ENCODE measurements around the gene MIEF1. TPM values are rescaled to one million over a fixed set of nuclear protein-coding genes. Genes with fewer than 3 reads are reported as not detected.

Gene MIEF1
- 10 to 100 TPM; 11.4 to 25.4 (median 12.9) TPM for total RNA-seq

GRCh38 chr22:39502109-39502788 lies at the start of gene MIEF1:
MIEF1 (plus strand) TSS chr22:39502290; CDS start chr22:39511295, 9,005 bp downstream.
- intact Hi-C loops (cut with DNase I; ENCODE audit: low total_unique reads) = loop anchor here (1.0 to 10.0 kb wide), 5 partner anchors 18 to 1353 kb away; partner anchors contain the start of genes ATF4, RPS19BP1, ST13 and TAB1
- no peaks in the 10 kb centered on the region for H3K27me3 ChIP-seq
- H3K4me1 ChIP-seq = peaks cover 29 to 35% of the 10 kb centered on the region in 2 donors
- H3K27ac ChIP-seq = peak within 1 kb of the TSS; percentile 85 to 95 (median 90)
- no peaks in the 10 kb centered on the region for H3K9me3 ChIP-seq
- ATAC-seq (peak; percentile 95 to 97), DNase-seq (peak; percentile 97 to 98)
- H3K4me3 ChIP-seq = peak within 1 kb of the TSS; percentile 89 to 94 (median 90)
- in situ Hi-C loops (cut with MboI; ENCODE audit: low sequenced_read_pairs in 4 of 4) = loop anchor here in 2 of 4 donors (10.0 to 25.0 kb wide), 3 partner anchors 97 to 340 kb away; partner anchors contain the start of genes CBX7 (in 2 of the 2) and RPL3 (in 1 of the 2)
- peak; percentile 47 to 76 for TF ChIP-seq POLR2A (IDR thresholded peaks at IDR 0.05)
- TF ChIP-seq CTCF (IDR thresholded peaks at IDR 0.05 in 4 of 5, conservative IDR thresholded peaks at IDR 0.05 in 1 of 5) = no peak
- peaks cover 0 to 33% of the 10 kb centered on the region in 2 donors for H3K36me3 ChIP-seq

DNA sequence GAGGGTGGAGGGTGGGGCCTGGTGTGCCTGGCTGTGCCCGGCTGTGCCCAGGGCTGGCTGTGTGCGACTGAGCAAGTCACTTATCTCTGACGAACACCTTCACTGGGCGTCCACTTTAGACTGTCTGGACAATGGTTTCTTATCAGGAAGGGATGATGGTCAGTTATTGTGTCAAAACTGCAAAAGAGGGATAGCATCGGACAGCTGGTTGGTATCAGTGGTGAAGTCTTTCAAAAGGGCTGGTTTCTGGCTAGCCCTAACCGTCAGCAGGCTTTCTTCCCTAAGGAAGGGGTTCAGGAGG lies 49.4 kb upstream of the MIEF1 start:
- DNase-seq (no peak), ATAC-seq (no peak)
- TF ChIP-seq POLR2A (IDR thresholded peaks at IDR 0.05) (no peak), CTCF (IDR thresholded peaks at IDR 0.05 in 4 of 5, conservative IDR thresholded peaks at IDR 0.05 in 1 of 5) (no peak)
- Histone ChIP-seq H3K27ac (no peak overlapping the region), H3K9me3 (no peaks in the 10 kb centered on the region), H3K27me3 (peaks cover under 1 to 8% (median 6%) of the 10 kb centered on the region in 3 donors), H3K4me3 (no peak overlapping the region), H3K4me1 (no peaks in the 10 kb centered on the region), H3K36me3 (no peaks in the 10 kb centered on the region)
- in situ Hi-C loops (cut with MboI; ENCODE audit: low sequenced_read_pairs in 4 of 4) (no loop called here), intact Hi-C loops (cut with DNase I; ENCODE audit: low total_unique reads) (no loop called here)

GRCh38 chr22:39453765-39454378 lies 48.2 kb upstream of the MIEF1 start:
- in situ Hi-C loops (cut with MboI; ENCODE audit: low sequenced_read_pairs in 4 of 4) (no loop called here), intact Hi-C loops (cut with DNase I; ENCODE audit: low total_unique reads) (no loop called here)
- no peak overlapping the region for H3K4me3 ChIP-seq
- H3K27me3 ChIP-seq = peaks cover 6 to 18% (median 10%) of the 10 kb centered on the region in 3 donors
- H3K36me3 ChIP-seq = no peaks in the 10 kb centered on the region
- H3K27ac ChIP-seq = no peak overlapping the region
- no peak for TF ChIP-seq CTCF (IDR thresholded peaks at IDR 0.05 in 4 of 5, conservative IDR thresholded peaks at IDR 0.05 in 1 of 5)
- no peak for TF ChIP-seq POLR2A (IDR thresholded peaks at IDR 0.05)
- ATAC-seq (peak in 1 of 2 donors; percentile 65), DNase-seq (no peak)
- H3K9me3 ChIP-seq = no peaks in the 10 kb centered on the region
- no peaks in the 10 kb centered on the region for H3K4me1 ChIP-seq

GRCh38 chr22:39454385-39454871 lies 47.7 kb upstream of the MIEF1 start:
- DNase-seq (no peak), ATAC-seq (no peak)
- Histone ChIP-seq H3K27me3 (peaks cover 6 to 18% (median 10%) of the 10 kb centered on the region in 3 donors), H3K4me3 (no peak overlapping the region), H3K27ac (no peak overlapping the region), H3K4me1 (no peaks in the 10 kb centered on the region), H3K36me3 (no peaks in the 10 kb centered on the region), H3K9me3 (no peaks in the 10 kb centered on the region)
- TF ChIP-seq CTCF (IDR thresholded peaks at IDR 0.05 in 4 of 5, conservative IDR thresholded peaks at IDR 0.05 in 1 of 5) (no peak), POLR2A (IDR thresholded peaks at IDR 0.05) (no peak)
- in situ Hi-C loops (cut with MboI; ENCODE audit: low sequenced_read_pairs in 4 of 4) (no loop called here), intact Hi-C loops (cut with DNase I; ENCODE audit: low total_unique reads) (no loop called here)

All from gastrocnemius medialis (tissue), 4 donors.